IMR-90 (cell line): Measurements from ENCODE around the gene GALNT9. TPM values are rescaled to one million over a fixed set of nuclear protein-coding genes. Genes with fewer than 3 reads are reported as not detected.

ENCODE experiments used
- ATAC-seq: fragments of 200-7000 bp; cut with Tn5 transposase; 2 replicates; pipeline ENCODE4 v1.9.1; 2020; ENCODE audit warnings: low read depth, mild to moderate bottlenecking, moderate library complexity
- BruUV-seq: library from RNA; stranded (reverse); fragments of 400-500 nt; replicated peaks from 2 replicates; lab custom pipeline; 2021; lab: Mats Ljungman, UMichigan
- CTCF ChIA-PET: fragments of 300-600 bp; formaldehyde crosslinking; extraction: SDS; loops from one replicate; lab custom pipeline; 2021; ENCODE audit warnings: antibody characterized with exemption; lab: Yijun Ruan, JAX
- POLR2A ChIA-PET: fragments of 300-600 bp; sonication (Branson Sonifier 250); formaldehyde crosslinking; loops from one replicate; lab custom pipeline; 2022; ENCODE audit warnings: antibody characterized with exemption; ENCODE audit not compliant: unreplicated experiment; lab: Charles Lee
- DNase-seq: peaks from one replicate; pipeline ENCODE4 v3.0.0; 2013
- H2AFZ ChIP-seq: replicated peaks from 2 replicates; pipeline ENCODE3; 2013; ENCODE audit warnings: low read length, mild to moderate bottlenecking; ENCODE audit not compliant: poor library complexity
- H2AK5ac ChIP-seq: 2 replicates; pipeline ENCODE4 v1.6.1; 2013; ENCODE audit warnings: low read depth, low read length, inconsistent platforms
- H2AK9ac ChIP-seq: replicated peaks from 2 replicates; pipeline ENCODE3; 2013; ENCODE audit warnings: mild to moderate bottlenecking, low read depth, low read length, moderate library complexity; ENCODE audit not compliant: poor library complexity
- H2BK120ac ChIP-seq: 2 replicates; pipeline ENCODE4 v1.6.1; 2013; ENCODE audit warnings: low read depth, low read length, inconsistent platforms
- H2BK15ac ChIP-seq: 3 replicates; pipeline ENCODE4 v1.6.1; 2013; ENCODE audit warnings: low read depth, low read length, inconsistent platforms
- H2BK20ac ChIP-seq: 2 replicates; pipeline ENCODE4 v1.6.1; 2013; ENCODE audit warnings: low read depth, mild to moderate bottlenecking, inconsistent platforms, low read length, moderate library complexity
- H2BK5ac ChIP-seq: 2 replicates; pipeline ENCODE4 v1.6.1; 2013; ENCODE audit warnings: mild to moderate bottlenecking, low read depth, low read length, inconsistent platforms; ENCODE audit not compliant: poor library complexity, severe bottlenecking
- H3K14ac ChIP-seq: replicated peaks from 2 replicates; pipeline ENCODE4 v1.6.1; 2013; ENCODE audit warnings: low read depth, low read length, inconsistent platforms
- H3K18ac ChIP-seq: 2 replicates; pipeline ENCODE4 v1.6.1; 2013; ENCODE audit warnings: low read depth, low read length, control low read depth
- H3K23ac ChIP-seq: 2 replicates; pipeline ENCODE4 v1.6.1; 2013; ENCODE audit warnings: low read depth, low read length, inconsistent platforms
- H3K27ac ChIP-seq: 2 replicates; pipeline ENCODE4 v1.5.1; 2013; ENCODE audit warnings: mild to moderate bottlenecking, control low read depth, low read length; ENCODE audit not compliant: insufficient read depth
- H3K27me3 ChIP-seq: 2 replicates; pipeline ENCODE4 v1.6.1; 2013; ENCODE audit warnings: low read length; ENCODE audit not compliant: control insufficient read depth, insufficient read depth
- H3K36me3 ChIP-seq: 2 replicates; pipeline ENCODE4 v1.6.1; 2013; ENCODE audit warnings: low read length, mixed read lengths; ENCODE audit not compliant: control insufficient read depth, insufficient read depth
- H3K4ac ChIP-seq: 2 replicates; pipeline ENCODE4 v1.6.1; 2013; ENCODE audit warnings: low read depth, low read length, inconsistent platforms
- H3K4me1 ChIP-seq: 2 replicates; pipeline ENCODE4 v1.6.1; 2013; ENCODE audit warnings: low read length, mixed read lengths; ENCODE audit not compliant: control insufficient read depth, insufficient read depth
- H3K4me2 ChIP-seq: 2 replicates; pipeline ENCODE4 v1.6.1; 2013; ENCODE audit warnings: low read depth, mild to moderate bottlenecking, control low read depth, low read length, moderate library complexity
- H3K4me3 ChIP-seq: 2 replicates; pipeline ENCODE4 v1.5.1; 2013; ENCODE audit warnings: low read depth, mild to moderate bottlenecking, control low read depth, low read length, moderate library complexity; ENCODE audit not compliant: insufficient read depth
- H3K56ac ChIP-seq: 2 replicates; pipeline ENCODE4 v1.6.1; 2013; ENCODE audit warnings: low read length, inconsistent platforms; ENCODE audit not compliant: insufficient read depth; ENCODE audit errors: extremely low read depth
- H3K79me1 ChIP-seq, 2 experiments: 2 replicates each; pipeline ENCODE4 v1.6.1; 2013; ENCODE audit warnings: low read length in 2 of 2, inconsistent platforms in 1 of 2, low read depth in 1 of 2
- H3K9ac ChIP-seq: 2 replicates; pipeline ENCODE4 v1.6.1; 2013; ENCODE audit warnings: low read depth, low read length, control low read depth
- H3K9me1 ChIP-seq: 2 replicates; pipeline ENCODE4 v1.6.1; 2013; ENCODE audit warnings: low read length, inconsistent platforms; ENCODE audit not compliant: insufficient read depth
- H3K9me3 ChIP-seq: 2 replicates; pipeline ENCODE4 v1.6.1; 2013; ENCODE audit warnings: low read length; ENCODE audit not compliant: control insufficient read depth, insufficient read depth
- H4K20me1 ChIP-seq: 2 replicates; pipeline ENCODE4 v1.6.1; 2013; ENCODE audit warnings: low read length, inconsistent platforms; ENCODE audit not compliant: insufficient read depth
- H4K5ac ChIP-seq: 2 replicates; pipeline ENCODE4 v1.6.1; 2013; ENCODE audit warnings: mild to moderate bottlenecking, low read depth, low read length, control low read depth
- H4K8ac ChIP-seq, 2 experiments: 2 replicates each; pipeline ENCODE4 v1.6.1; 2013; ENCODE audit warnings: low read depth in 2 of 2, low read length in 2 of 2, control low read depth in 1 of 2, inconsistent platforms in 1 of 2
- H4K91ac ChIP-seq: 2 replicates; pipeline ENCODE4 v1.6.1; 2013; ENCODE audit warnings: low read depth, low read length, inconsistent platforms; ENCODE audit not compliant: insufficient read depth
- CTCF ChIP-seq: conservative IDR thresholded peaks from 2 replicates; pipeline ENCODE4 v1.5.1; 2012; ENCODE audit warnings: mild to moderate bottlenecking, low read depth, low read length, improper control_type of control experiment
- FOS ChIP-seq: fragments of 150-350 bp; IDR thresholded peaks from 2 replicates; pipeline ENCODE4 v1.6.1; 2016; ENCODE audit warnings: low read depth, low read length
- MAFK ChIP-seq: IDR thresholded peaks from 2 replicates; pipeline ENCODE4 v1.6.1; 2012; ENCODE audit warnings: low read depth, low read length, improper control_type of control experiment
- MAZ ChIP-seq: IDR thresholded peaks from 2 replicates; pipeline ENCODE4 v1.6.1; 2012; ENCODE audit warnings: low read depth, mild to moderate bottlenecking, low read length, improper control_type of control experiment, moderate library complexity, borderline replicate concordance
- MXI1 ChIP-seq: IDR thresholded peaks from 2 replicates; pipeline ENCODE4 v1.6.1; 2012; ENCODE audit warnings: low read depth, mild to moderate bottlenecking, low read length, moderate library complexity, borderline replicate concordance
- SMC3 ChIP-seq: fragments of 150-350 bp; IDR thresholded peaks from 2 replicates; pipeline ENCODE4 v1.6.1; 2016; ENCODE audit warnings: low read depth, mild to moderate bottlenecking, antibody characterized with exemption, low read length, moderate library complexity
- WGBS, 2 experiments: methylation state at CpG; one replicate each; pipeline versions ENCODE4 v1.1.5 to v1.1.7; 2013; ENCODE audit warnings: missing lambda C conversion rate in 2 of 2; ENCODE audit not compliant: insufficient read length in 1 of 2; ENCODE audit errors: extremely low coverage in 2 of 2; 5-methylcytosine and 5-hydroxymethylcytosine counted together
- dilution Hi-C: fragments of 300-500 bp; cut with HindIII; formaldehyde crosslinking; loops from one replicate; pipeline ENCODE4 v1.14.3; 2018; ENCODE audit warnings: low sequenced_read_pairs; ENCODE audit not compliant: unreplicated experiment
- in situ Hi-C: fragments of 300-500 bp; cut with MboI; formaldehyde crosslinking; loops from 3 replicates; pipeline ENCODE4 v1.14.3; 2019; ENCODE audit warnings: low sequenced_read_pairs, inconsistent platforms, mixed read lengths
- intact Hi-C: fragments of 100-400 bp; cut with micrococcal nuclease; formaldehyde crosslinking; loops from 2 replicates; pipeline ENCODE4 v1.10.0; 2022
- polyA plus RNA-seq, 3 experiments: library from polyadenylated mRNA; depleted of rRNA; stranded (reverse); fragments of >200 nt; gene quantifications; 2 replicates each; pipeline ENCODE4 v1.2.3, GENCODE V29; 2012; ENCODE audit warnings: low replicate concordance in 1 of 3
- total RNA-seq: library from RNA; depleted of rRNA; stranded (reverse); fragments of >200 nt; gene quantifications from 2 replicates; pipeline ENCODE4 v1.2.3, GENCODE V29; 2012

The GALNT9 gene
- total and polyA plus RNA-seq, 2 of the 4 experiments (the other 2 are of a cell fraction): under 0.01 to 0.12 TPM

DNA sequence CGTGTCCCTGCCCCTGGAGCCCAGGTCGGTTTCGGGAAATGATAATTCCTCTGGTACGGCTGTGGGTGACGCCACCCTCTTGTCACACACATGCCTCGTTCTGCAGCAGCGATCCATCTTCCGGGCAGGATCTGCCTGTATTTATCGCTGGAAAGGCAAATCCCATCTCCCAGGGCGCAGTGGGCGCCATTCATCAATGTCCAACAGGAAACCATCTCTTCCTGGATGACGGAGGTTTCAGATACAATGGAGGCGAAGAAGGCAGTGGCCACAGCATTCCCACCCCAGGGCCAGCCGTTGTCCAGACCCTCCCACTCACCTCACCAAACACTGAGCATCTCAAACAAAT lies 110.9 kb downstream of the GALNT9 start:
- BruUV-seq: no TSS peak
- H2BK5ac ChIP-seq: no peak overlapping the region
- H4K20me1 ChIP-seq: no peaks in the 10 kb centered on the region
- H2BK120ac ChIP-seq: no peak overlapping the region
- no peak overlapping the region for H3K14ac ChIP-seq
- dilution Hi-C loops: no loop called here
- H2AFZ ChIP-seq: no peak overlapping the region
- H3K9ac ChIP-seq: no peak overlapping the region
- H3K79me1 ChIP-seq: no peaks in the 10 kb centered on the region
- no peak overlapping the region for H2AK5ac ChIP-seq
- ChIA-PET POLR2A (no interaction called here), CTCF (interaction anchor here (0.9 kb wide), 1 partner anchor 65 kb away, joined by 3 read pairs; no protein-coding TSS in a partner anchor)
- H4K91ac ChIP-seq: no peak overlapping the region
- H2BK15ac ChIP-seq: no peak overlapping the region
- no peaks in the 10 kb centered on the region for H3K36me3 ChIP-seq
- no peak overlapping the region for H2AK9ac ChIP-seq
- intact Hi-C loops: no loop called here
- in situ Hi-C loops: no loop called here
- no peak for DNase-seq
- ATAC-seq: no peak
- no peak overlapping the region for H4K5ac ChIP-seq
- no peaks in the 10 kb centered on the region; the same call in 1 of the 2 replicates for H3K27me3 ChIP-seq
- no peaks in the 10 kb centered on the region for H3K9me1 ChIP-seq
- no peak overlapping the region for H3K4ac ChIP-seq
- TF ChIP-seq MAZ: no peak
- TF ChIP-seq MXI1: no peak
- TF ChIP-seq CTCF: no peak
- no peak for TF ChIP-seq FOS
- TF ChIP-seq SMC3: no peak
- TF ChIP-seq MAFK: no peak
- H3K23ac ChIP-seq: no peak overlapping the region
- no peak overlapping the region for H3K56ac ChIP-seq
- H3K4me1 ChIP-seq: no peaks in the 10 kb centered on the region; the same call in 1 of the 2 replicates
- H4K8ac ChIP-seq: no peak overlapping the region
- no peak overlapping the region for H3K27ac ChIP-seq
- 47% methylated on average over 7 of the region's 14 CpGs; no CpG with 5 or more reads in 1 of the 2 experiments for WGBS, 2 experiments
- no peak overlapping the region for H3K4me2 ChIP-seq
- H3K4me3 ChIP-seq: no peak overlapping the region
- H3K18ac ChIP-seq: no peak overlapping the region
- H2BK20ac ChIP-seq: no peak overlapping the region
- peaks cover 5% of the 10 kb centered on the region for H3K9me3 ChIP-seq
